Ovary (tissue), 9 donors: Measurements from ENCODE around the gene ZC3HAV1. TPM values are rescaled to one million over a fixed set of nuclear protein-coding genes. Genes with fewer than 3 reads are reported as not detected.
"Not testable (repeated sequence)": the region's sequence is repeated elsewhere in the genome, so short reads cannot be mapped to it uniquely, and the experiment has no call there.

Experiments used
- DNase-seq, 5 donors: peaks; one replicate each; pipeline ENCODE4 v3.0.0-alpha.2; 2019 to 2020
- H3K27ac ChIP-seq, 2 donors: fragments of 200-600 bp; one replicate each; pipeline versions ENCODE4 v1.5.1 to v1.8.0; 2019 to 2022
- H3K27me3 ChIP-seq: fragments of 200-600 bp; one replicate; pipeline ENCODE4 v1.8.0; 2022
- H3K36me3 ChIP-seq: fragments of 200-600 bp; sonication (generic); one replicate; pipeline ENCODE4 v1.5.1; 2019
- H3K4me1 ChIP-seq: one replicate; pipeline ENCODE4 v1.8.1; 2013; ENCODE audit warnings: mild to moderate bottlenecking, moderate library complexity; ENCODE audit not compliant: insufficient read depth
- H3K4me3 ChIP-seq: fragments of 200-600 bp; sonication (generic); one replicate; pipeline ENCODE4 v1.5.1; 2017
- H3K9me3 ChIP-seq, 2 donors: fragments of 200-600 bp in 1 of 2; sonication (generic) in 1 of 2; one replicate each; pipeline versions ENCODE4 v1.5.1 to v1.8.1; 2013 to 2019; ENCODE audit warnings: mild to moderate bottlenecking in 1 of 2, moderate library complexity in 1 of 2
- EP300 ChIP-seq: sonication (generic); formaldehyde crosslinking; IDR thresholded peaks from one replicate; pipeline ENCODE4 v1.6.1; 2017; ENCODE audit warnings: antibody characterized with exemption
- POLR2A ChIP-seq: fragments of 450-650 bp; IDR thresholded peaks from one replicate; pipeline ENCODE4 v1.6.1; 2017; ENCODE audit warnings: antibody characterized with exemption, mild to moderate bottlenecking, moderate library complexity
- WGBS, 3 donors: extraction: QIAGEN DNeasy Blood & Tissue Kit in 1 of 3; methylation state at CpG; one replicate each; pipeline versions ENCODE4 v1.1.5 to v1.1.7; 2013 to 2017; 5-methylcytosine and 5-hydroxymethylcytosine counted together
- intact Hi-C, 4 donors: fragments of 100-400 bp; cut with DNase I; formaldehyde crosslinking; loops; one replicate each; pipeline versions ENCODE4 v1.11.0 to v1.15.1; 2022 to 2023
- polyA plus RNA-seq, 2 donors: library from polyadenylated mRNA; stranded (reverse); fragments of 200-250 nt in 1 of 2; fragments of 350-450 nt in 1 of 2; fragmentation: Illumina TruSeq in 1 of 2; extraction: RNeasy Lipid Tissue Mini Kit (QIAGEN cat#74804) in 1 of 2; gene quantifications; one replicate each; pipeline ENCODE4 v1.2.3, GENCODE V29; 2013 to 2014
- total RNA-seq, 7 donors: library from RNA; depleted of rRNA in 2 of 7; stranded (reverse); fragments of >200 nt in 2 of 7; fragmentation: NEBNext Ultra II Directional in 3 of 7; extraction: Animal tissue kit (Norgen Biotek cat#: 25700) in 3 of 7; gene quantifications; one replicate each; pipeline versions ENCODE4 v1.1.0 to v1.2.4, GENCODE V29; 2016 to 2023
- TF ChIP-seq, protein P1 (sequence below), 3 donors: fragments of 450-650 bp in 2 of 3; fragments of 200-600 bp in 1 of 3; IDR thresholded peaks; one replicate each; pipeline versions ENCODE4 v1.5.1 to v1.8.0; 2016 to 2022; ENCODE audit warnings: antibody characterized with exemption in 3 of 3, mild to moderate bottlenecking in 1 of 3
- donor health status: DM: no; HTN: no; CAD: no; lungs with moderate emphysema.
- donor health status: DM: no; HTN: no; CAD: no.
- donor health status: Bipolar disorder and iron deficiency.
- donor health status: DM: yes; HTN: yes; CAD: no.
- donor health status: DM: no; HTN: no; CAD: no.
- donor health status: DM: yes; HTN: yes; CAD: no.

The ZC3HAV1 gene
- total and polyA plus RNA-seq, 9 donors: 8.5 to 47.6 (median 25.0) TPM

- intact Hi-C loops: no loop called here
- H3K27me3 ChIP-seq: no peaks in the 10 kb centered on the region
- H3K4me3 ChIP-seq: no peak overlapping the region
- DNase-seq: no peak
- no peaks in the 10 kb centered on the region for H3K4me1 ChIP-seq
- no peak overlapping the region for H3K27ac ChIP-seq
- TF ChIP-seq EP300 (no peak), POLR2A (no peak)
- TF ChIP-seq, protein P1, sequence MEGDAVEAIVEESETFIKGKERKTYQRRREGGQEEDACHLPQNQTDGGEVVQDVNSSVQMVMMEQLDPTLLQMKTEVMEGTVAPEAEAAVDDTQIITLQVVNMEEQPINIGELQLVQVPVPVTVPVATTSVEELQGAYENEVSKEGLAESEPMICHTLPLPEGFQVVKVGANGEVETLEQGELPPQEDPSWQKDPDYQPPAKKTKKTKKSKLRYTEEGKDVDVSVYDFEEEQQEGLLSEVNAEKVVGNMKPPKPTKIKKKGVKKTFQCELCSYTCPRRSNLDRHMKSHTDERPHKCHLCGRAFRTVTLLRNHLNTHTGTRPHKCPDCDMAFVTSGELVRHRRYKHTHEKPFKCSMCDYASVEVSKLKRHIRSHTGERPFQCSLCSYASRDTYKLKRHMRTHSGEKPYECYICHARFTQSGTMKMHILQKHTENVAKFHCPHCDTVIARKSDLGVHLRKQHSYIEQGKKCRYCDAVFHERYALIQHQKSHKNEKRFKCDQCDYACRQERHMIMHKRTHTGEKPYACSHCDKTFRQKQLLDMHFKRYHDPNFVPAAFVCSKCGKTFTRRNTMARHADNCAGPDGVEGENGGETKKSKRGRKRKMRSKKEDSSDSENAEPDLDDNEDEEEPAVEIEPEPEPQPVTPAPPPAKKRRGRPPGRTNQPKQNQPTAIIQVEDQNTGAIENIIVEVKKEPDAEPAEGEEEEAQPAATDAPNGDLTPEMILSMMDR (IDR thresholded peaks at IDR 0.05): no peak
- H3K36me3 ChIP-seq: no peaks in the 10 kb centered on the region
- no peaks in the 10 kb centered on the region for H3K9me3 ChIP-seq
- WGBS, 3 donors: 80 to 87% (median 85%) methylated on average over 7 of the region's 7 CpGs
Measured at GRCh38 chr7:139125657-139126056, 16.1 kb upstream of the ZC3HAV1 start.

GRCh38 chr7:139124995-139125394, 15.5 kb upstream of the ZC3HAV1 start:
- H3K36me3 ChIP-seq, H3K9me3 ChIP-seq, H3K4me1 ChIP-seq, H3K27ac ChIP-seq, H3K27me3 ChIP-seq, intact Hi-C loops, DNase-seq, H3K4me3 ChIP-seq: not testable (repeated sequence)
- 73 to 75% (median 74%) methylated on average over 3 of the region's 3 CpGs for WGBS, 3 donors

DNA sequence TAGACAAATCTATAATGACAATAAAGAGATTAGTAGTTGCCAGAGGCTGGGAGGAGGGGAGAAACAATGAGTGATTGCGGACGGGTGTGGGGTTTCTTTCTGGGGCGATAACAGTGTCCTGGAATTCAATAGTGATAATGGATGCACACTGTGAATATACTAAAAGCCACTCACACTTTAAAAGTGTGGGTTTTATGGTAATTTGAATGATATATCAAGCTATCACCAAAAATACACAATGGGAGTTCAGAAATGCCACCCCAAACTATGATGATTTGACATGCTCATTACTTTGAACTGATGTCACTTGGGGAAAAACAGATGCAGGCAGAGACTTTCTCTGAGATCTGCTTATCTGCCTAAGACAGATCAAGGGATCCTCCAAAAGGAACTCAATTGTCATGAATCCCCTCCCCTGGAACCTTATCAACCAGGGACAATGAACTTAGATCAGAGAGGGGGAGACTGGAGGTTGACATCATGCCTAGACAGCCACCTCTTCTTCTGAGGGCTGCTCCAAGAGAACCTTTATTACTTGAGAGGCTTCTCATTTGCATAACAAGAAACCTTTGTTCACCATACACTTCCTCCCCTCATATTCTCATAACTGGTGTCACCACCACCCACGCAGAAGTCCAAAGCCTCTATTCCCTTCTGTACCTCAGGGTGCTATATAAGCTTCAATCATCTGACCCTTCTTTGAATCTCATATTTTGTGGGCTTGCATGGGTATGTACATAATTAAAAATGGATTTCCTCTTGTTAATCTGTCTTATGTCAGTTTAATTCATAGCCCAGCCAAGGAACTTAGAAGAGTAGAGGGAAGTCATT, 14.8 kb upstream of the ZC3HAV1 start:
- WGBS, 3 donors: 61 to 71% (median 64%) methylated on average over 4 of the region's 4 CpGs
- intact Hi-C loops: no loop called here
- no peaks in the 10 kb centered on the region for H3K27me3 ChIP-seq
- H3K9me3 ChIP-seq: no peaks in the 10 kb centered on the region
- H3K36me3 ChIP-seq: no peaks in the 10 kb centered on the region
- TF ChIP-seq, protein P1 (IDR thresholded peaks at IDR 0.05): no peak
- TF ChIP-seq POLR2A (no peak), EP300 (no peak)
- no peak for DNase-seq
- no peak overlapping the region for H3K27ac ChIP-seq
- H3K4me1 ChIP-seq: no peaks in the 10 kb centered on the region
- no peak overlapping the region for H3K4me3 ChIP-seq

GRCh38 chr7:139119486-139119849, 9.9 kb upstream of the ZC3HAV1 start:
- no peak for TF ChIP-seq EP300
- TF ChIP-seq, protein P1 (IDR thresholded peaks at IDR 0.05): no peak
- TF ChIP-seq POLR2A: no peak
- DNase-seq: no peak
- WGBS, 3 donors: 82 to 91% (median 84%) methylated on average over 4 of the region's 4 CpGs
- H3K4me3 ChIP-seq: no peak overlapping the region
- H3K27me3 ChIP-seq: no peaks in the 10 kb centered on the region
- no peaks in the 10 kb centered on the region for H3K4me1 ChIP-seq
- intact Hi-C loops: no loop called here
- H3K27ac ChIP-seq: no peak overlapping the region
- no peaks in the 10 kb centered on the region for H3K36me3 ChIP-seq
- H3K9me3 ChIP-seq: no peaks in the 10 kb centered on the region

- Histone ChIP-seq H3K27me3 (no peaks in the 10 kb centered on the region), H3K36me3 (no peaks in the 10 kb centered on the region), H3K27ac (no peak overlapping the region), H3K4me1 (no peaks in the 10 kb centered on the region), H3K4me3 (no peak overlapping the region), H3K9me3 (no peaks in the 10 kb centered on the region)
- intact Hi-C loops: no loop called here
- 62 to 69% (median 68%) methylated on average over 7 of the region's 7 CpGs for WGBS, 3 donors
- TF ChIP-seq POLR2A: no peak
- TF ChIP-seq, protein P1 (IDR thresholded peaks at IDR 0.05): no peak
- no peak for TF ChIP-seq EP300
- no peak for DNase-seq
Measured at GRCh38 chr7:139118805-139119485, 9.4 kb upstream of the ZC3HAV1 start.
